Stimulated activated CD8-positive, alpha-beta memory T cell treated with anti-CD3 and anti-CD28 coated beads, Interleukin-12 subunit alpha, Interleukin-12 subunit beta, amount 100 ng/mL, for 1 hour (primary cell): Measurements from ENCODE around the gene SELENOO.
A peak's percentile ranks its signal among the peaks of the same experiment; 100 is the strongest.

Experiments used
- DNase-seq: peaks from one replicate; pipeline ENCODE4 v3.0.0-alpha.2; 2020; ENCODE audit warnings: low read depth

The SELENOO gene

GRCh38 chr22:50238755-50239154, 37.9 kb downstream of the SELENOO start:
- DNase-seq = no peak

- no peak for DNase-seq
Measured at GRCh38 chr22:50242406-50242949, 41.7 kb downstream of the SELENOO start.

GRCh38 chr22:50243685-50244419, 43.0 kb downstream of the SELENOO start:
- DNase-seq = no peak

GRCh38 chr22:50244420-50245213, 43.8 kb downstream of the SELENOO start, which contains the start of gene TUBGCP6:
TSS of gene TUBGCP6 (minus strand) at chr22:50245023. CDS start at chr22:50244459, 564 bp downstream.
- peak; percentile 89 for DNase-seq

- no peak for DNase-seq
Measured at GRCh38 chr22:50245214-50246072, 44.6 kb downstream of the SELENOO start.

GRCh38 chr22:50246242-50247175, 45.7 kb downstream of the SELENOO start:
- no peak for DNase-seq

GRCh38 chr22:50247748-50248147, 46.9 kb downstream of the SELENOO start:
- no peak for DNase-seq

- DNase-seq = no peak
Measured at GRCh38 chr22:50248196-50249081, 47.6 kb downstream of the SELENOO start.

GRCh38 chr22:50249341-50250248, 48.8 kb downstream of the SELENOO start:
- no peak for DNase-seq

- DNase-seq = no peak
Measured at GRCh38 chr22:50250249-50250554, 49.4 kb downstream of the SELENOO start.

- peak; percentile 51 for DNase-seq
Measured at GRCh38 chr22:50250555-50251476, 50.0 kb downstream of the SELENOO start, which contains the start of gene HDAC10. TSS of gene HDAC10 (minus strand) at chr22:50251265. CDS start at chr22:50251032, 233 bp downstream.

- DNase-seq = no peak
Measured at GRCh38 chr22:50251477-50252081, 50.8 kb downstream of the SELENOO start.

GRCh38 chr22:50252082-50253045, 51.6 kb downstream of the SELENOO start:
- DNase-seq = peak; percentile 48

GRCh38 chr22:50253046-50253915, 52.5 kb downstream of the SELENOO start:
- DNase-seq = no peak

GRCh38 chr22:50253941-50254340, 53.1 kb downstream of the SELENOO start:
- no peak for DNase-seq
